BLaER1 treated with 17β-estradiol and CSF1 and Interleukin-3, amounts not matched to agents 10 nM and 100 nM (cell line): ENCODE measurements around the gene RABEPK.
A peak's percentile ranks its signal among the peaks of the same experiment; 100 is the strongest.
"Not testable (repeated sequence)": the region's sequence is repeated elsewhere in the genome, so short reads cannot be mapped to it uniquely, and the experiment has no call there.

Experiments used
- H3K27ac ChIP-seq, 11 experiments: shearing (Covaris generic); formaldehyde crosslinking; 2 replicates each; pipeline ENCODE4 v1.8.1; 2022
- H3K27me3 ChIP-seq, 11 experiments: shearing (Covaris generic); formaldehyde crosslinking; 2 replicates each; pipeline ENCODE4 v1.8.1; 2022
- H3K36me3 ChIP-seq, 11 experiments: shearing (Covaris generic); formaldehyde crosslinking; 2 replicates each; pipeline ENCODE4 v1.8.1; 2022
- H3K4me1 ChIP-seq, 10 experiments: shearing (Covaris generic); formaldehyde crosslinking; 2 replicates each; pipeline ENCODE4 v1.8.1; 2022
- H3K4me2 ChIP-seq, 11 experiments: shearing (Covaris generic); formaldehyde crosslinking; 2 replicates each; pipeline ENCODE4 v1.8.1; 2022
- H3K4me3 ChIP-seq, 10 experiments: shearing (Covaris generic); formaldehyde crosslinking; 2 replicates each; pipeline ENCODE4 v1.8.1; 2022
- H3K9ac ChIP-seq, 11 experiments: shearing (Covaris generic); formaldehyde crosslinking; 2 replicates each; pipeline ENCODE4 v1.8.1; 2022
- H3K9me3 ChIP-seq, 11 experiments: shearing (Covaris generic); formaldehyde crosslinking; replicated peaks in 1 of 11; 2 replicates each; pipeline ENCODE4 v1.8.1; 2022
- H4K20me1 ChIP-seq, 11 experiments: shearing (Covaris generic); formaldehyde crosslinking; 2 replicates each; pipeline ENCODE4 v1.8.1; 2022
- Cebpa-rat ChIP-seq, 11 experiments: shearing (Covaris generic); IDR thresholded peaks; 2 replicates each; pipeline ENCODE4 v1.8.1; 2022

The RABEPK gene

DNA sequence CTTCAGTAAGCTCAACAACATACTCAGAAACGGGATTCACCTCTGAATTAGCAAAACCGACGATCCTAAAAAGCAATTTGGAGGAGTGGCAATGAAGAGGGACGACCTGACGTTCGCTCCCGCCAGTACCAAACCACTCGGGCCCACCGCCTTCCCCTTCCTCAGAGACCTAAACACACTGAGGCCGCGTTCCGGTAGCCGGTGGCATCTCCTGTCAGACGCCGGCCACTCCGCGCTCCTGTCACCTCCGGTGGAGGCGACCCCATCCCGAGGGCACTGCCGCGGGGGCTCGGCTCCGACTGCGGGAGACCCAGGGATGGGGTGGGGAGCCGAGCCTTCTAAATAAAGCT is 11.4 kb upstream of the RABEPK start:
- Histone ChIP-seq H4K20me1 (peaks cover 40 to 55% (median 53%) of the 10 kb centered on the region in 11 experiments; a peak in 20 of 22 replicates), H3K9ac (peak overlapping the region; percentile 89 to 99 (median 96)), H3K4me2 (peak overlapping the region; percentile 74 to 95 (median 86)), H3K4me3 (peak overlapping the region; percentile 85 to 100 (median 91)), H3K27me3 (no peaks in the 10 kb centered on the region), H3K36me3 (peaks cover 12 to 39% (median 25%) of the 10 kb centered on the region in 11 experiments), H3K27ac (peak overlapping the region; percentile 84 to 98 (median 93)), H3K9me3 (peaks cover 0 to under 1% (median 0%) of the 10 kb centered on the region in 11 experiments; a peak in 2 of 22 replicates), H3K4me1 (peaks cover 28 to 40% (median 33%) of the 10 kb centered on the region in 10 experiments)
- TF ChIP-seq Cebpa-rat (IDR thresholded peaks at IDR 0.05) = no peak

GRCh38 chr9:125189361-125190289 is 10.7 kb upstream of the RABEPK start, which contains the start of gene PPP6C:
PPP6C (minus strand) TSS chr9:125189803; CDS start chr9:125189718, 85 bp downstream.
- Histone ChIP-seq H3K4me1 (peaks cover 34 to 46% (median 39%) of the 10 kb centered on the region in 10 experiments), H3K9ac (peak within 1 kb of the TSS; percentile 89 to 99 (median 96)), H3K4me3 (peak within 1 kb of the TSS; percentile 85 to 100 (median 91)), H3K27me3 (no peaks in the 10 kb centered on the region), H3K4me2 (peak within 1 kb of the TSS; percentile 86 to 97 (median 94)), H3K27ac (peak within 1 kb of the TSS; percentile 84 to 98 (median 93)), H3K9me3 (no peaks in the 10 kb centered on the region), H4K20me1 (peaks cover 34 to 49% (median 47%) of the 10 kb centered on the region in 11 experiments; a peak in 20 of 22 replicates), H3K36me3 (peaks cover 6 to 33% (median 19%) of the 10 kb centered on the region in 11 experiments; a peak in 20 of 22 replicates)
- no peak for TF ChIP-seq Cebpa-rat (IDR thresholded peaks at IDR 0.05)

GRCh38 chr9:125190361-125190801 is 10.0 kb upstream of the RABEPK start:
- no peak for TF ChIP-seq Cebpa-rat (IDR thresholded peaks at IDR 0.05)
- Histone ChIP-seq H3K27me3 (no peaks in the 10 kb centered on the region), H3K36me3 (peaks cover 4 to 27% (median 12%) of the 10 kb centered on the region in 11 experiments; a peak in 14 of 22 replicates), H4K20me1 (peaks cover 28 to 41% (median 39%) of the 10 kb centered on the region in 11 experiments; a peak in 20 of 22 replicates), H3K9ac (peak overlapping the region; percentile 89 to 99 (median 96)), H3K9me3 (no peaks in the 10 kb centered on the region), H3K4me1 (peaks cover 37 to 54% (median 44%) of the 10 kb centered on the region in 10 experiments), H3K27ac (peak overlapping the region; percentile 84 to 98 (median 93)), H3K4me3 (peak overlapping the region; percentile 85 to 100 (median 91)), H3K4me2 (peak overlapping the region; percentile 78 to 97 (median 94))

DNA sequence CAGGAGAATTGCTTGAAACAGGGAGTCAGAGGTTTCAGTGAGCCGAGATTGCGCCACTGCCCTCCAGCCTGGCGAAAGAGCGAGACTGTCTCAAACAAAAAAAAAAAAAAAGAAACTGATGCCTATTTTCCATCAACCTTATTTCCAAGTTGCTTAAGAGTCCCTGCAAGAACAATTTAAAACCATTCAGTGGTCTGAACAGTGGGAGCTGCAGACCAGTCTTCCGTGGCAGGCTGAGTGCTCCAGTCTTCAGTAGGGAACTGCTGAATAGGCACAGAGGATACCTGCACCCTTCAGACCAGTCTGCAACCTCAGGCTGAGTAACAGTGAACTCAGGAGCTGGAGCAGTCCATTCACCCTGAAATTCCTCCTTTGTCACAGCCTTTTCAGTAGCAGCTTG is 5.9 kb upstream of the RABEPK start:
- peak overlapping the region in 9 of 11 experiments; percentile 31 to 66 (median 51); a peak in 13 of 22 replicates for H3K4me2 ChIP-seq
- peak overlapping the region in 1 of 11 experiments; percentile 14; a peak in 1 of 22 replicates for H3K9ac ChIP-seq
- H3K27ac ChIP-seq = peak overlapping the region in 3 of 11 experiments; percentile 9 to 45 (median 35); a peak in 5 of 22 replicates
- not testable (repeated sequence) for H3K4me3 ChIP-seq, H3K9me3 ChIP-seq, H3K27me3 ChIP-seq, H3K36me3 ChIP-seq, H4K20me1 ChIP-seq
- peaks cover 20 to 56% (median 36%) of the 10 kb centered on the region in 10 experiments for H3K4me1 ChIP-seq

GRCh38 chr9:125195591-125195990 is 4.8 kb upstream of the RABEPK start:
- not testable (repeated sequence) for H3K4me3 ChIP-seq, H4K20me1 ChIP-seq, H3K36me3 ChIP-seq, H3K9ac ChIP-seq, H3K9me3 ChIP-seq, H3K27me3 ChIP-seq
- H3K4me1 ChIP-seq = peaks cover 17 to 53% (median 33%) of the 10 kb centered on the region in 10 experiments
- peak overlapping the region in 2 of 11 experiments; percentile 7 to 45; a peak in 4 of 22 replicates for H3K27ac ChIP-seq
- peak overlapping the region in 9 of 11 experiments; percentile 31 to 66 (median 51); a peak in 14 of 22 replicates for H3K4me2 ChIP-seq

DNA sequence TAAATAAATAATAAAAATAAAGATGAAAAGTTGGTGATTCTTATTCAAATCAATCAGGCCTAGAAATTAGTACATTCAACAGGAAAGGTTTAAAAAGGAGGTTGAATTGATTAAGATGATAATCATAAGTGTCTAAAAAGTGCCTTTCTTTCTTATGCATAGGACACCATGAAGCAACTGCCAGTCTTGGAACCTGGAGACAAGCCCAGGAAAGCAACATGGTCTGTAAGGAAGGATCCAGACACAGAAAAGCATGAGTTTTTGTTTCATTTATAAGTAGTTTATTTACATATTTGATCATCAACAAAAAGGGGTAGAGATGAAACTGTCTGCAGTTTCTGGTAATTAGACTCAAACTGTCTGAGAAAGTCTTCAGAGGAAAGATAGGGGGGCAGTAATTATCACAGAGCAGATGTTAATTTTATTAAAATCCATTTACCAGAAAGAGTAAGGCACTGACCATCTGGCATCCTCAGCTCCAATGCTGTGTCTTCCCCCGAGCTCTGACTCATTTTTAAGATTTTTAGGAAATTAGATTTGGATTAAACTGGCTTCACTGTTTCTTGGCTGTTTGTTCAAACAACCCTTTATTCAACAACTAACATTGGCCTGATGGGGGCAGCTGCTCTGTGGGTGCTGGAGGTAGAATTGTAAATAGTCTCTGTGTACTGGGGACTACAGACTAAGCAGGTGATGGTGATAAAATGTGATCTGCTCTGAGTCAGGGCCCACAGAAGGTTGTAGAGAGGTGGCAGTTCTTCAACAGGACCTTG is 2.7 kb downstream of the RABEPK start:
- Histone ChIP-seq H3K4me2 (peak overlapping the region in 1 of 11 experiments; percentile 17; a peak in 3 of 22 replicates), H3K27me3 (no peaks in the 10 kb centered on the region), H3K4me1 (peaks cover 3 to 43% (median 28%) of the 10 kb centered on the region in 10 experiments; a peak in 18 of 20 replicates), H3K9ac (peak overlapping the region in 3 of 11 experiments; percentile 5 to 42 (median 28); a peak in 2 of 22 replicates), H3K27ac (peak overlapping the region in 1 of 11 experiments; percentile 12; a peak in 3 of 22 replicates), H3K4me3 (no peak overlapping the region), H3K9me3 (no peaks in the 10 kb centered on the region), H3K36me3 (peaks cover 43 to 60% (median 56%) of the 10 kb centered on the region in 11 experiments), H4K20me1 (peaks cover 0 to 10% (median 0%) of the 10 kb centered on the region in 11 experiments; a peak in 2 of 22 replicates)
- TF ChIP-seq Cebpa-rat (IDR thresholded peaks at IDR 0.05) = no peak

DNA sequence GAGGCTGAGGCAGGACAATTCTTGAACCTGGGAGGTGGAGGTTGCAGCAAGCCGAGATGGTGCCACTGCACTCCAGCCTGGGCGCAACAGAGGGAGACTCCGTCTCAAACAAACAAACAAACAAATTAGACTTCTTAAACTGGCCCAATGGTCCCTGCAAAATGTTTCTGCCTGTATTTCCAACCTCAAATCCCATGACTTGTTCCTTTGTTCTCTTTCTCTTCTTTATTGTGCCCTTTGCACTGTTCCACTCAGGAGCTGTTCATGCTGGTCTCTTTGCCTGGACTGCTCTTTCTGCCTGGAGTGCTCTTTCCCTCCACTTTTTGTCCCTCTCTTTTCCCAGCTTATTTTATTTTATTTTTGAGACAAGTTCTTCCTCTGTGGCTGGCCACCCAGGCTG is 4.1 kb downstream of the RABEPK start:
- no peak overlapping the region for H3K9ac ChIP-seq
- no peak for TF ChIP-seq Cebpa-rat (IDR thresholded peaks at IDR 0.05)
- peaks cover 1 to 30% (median 19%) of the 10 kb centered on the region in 10 experiments; a peak in 18 of 20 replicates for H3K4me1 ChIP-seq
- peaks cover 0 to 10% (median 0%) of the 10 kb centered on the region in 11 experiments; a peak in 2 of 22 replicates for H4K20me1 ChIP-seq
- no peaks in the 10 kb centered on the region for H3K9me3 ChIP-seq
- peaks cover 57 to 75% (median 70%) of the 10 kb centered on the region in 11 experiments for H3K36me3 ChIP-seq
- H3K4me2 ChIP-seq = no peak overlapping the region
- H3K27me3 ChIP-seq = no peaks in the 10 kb centered on the region
- H3K27ac ChIP-seq = no peak overlapping the region
- no peak overlapping the region for H3K4me3 ChIP-seq

DNA sequence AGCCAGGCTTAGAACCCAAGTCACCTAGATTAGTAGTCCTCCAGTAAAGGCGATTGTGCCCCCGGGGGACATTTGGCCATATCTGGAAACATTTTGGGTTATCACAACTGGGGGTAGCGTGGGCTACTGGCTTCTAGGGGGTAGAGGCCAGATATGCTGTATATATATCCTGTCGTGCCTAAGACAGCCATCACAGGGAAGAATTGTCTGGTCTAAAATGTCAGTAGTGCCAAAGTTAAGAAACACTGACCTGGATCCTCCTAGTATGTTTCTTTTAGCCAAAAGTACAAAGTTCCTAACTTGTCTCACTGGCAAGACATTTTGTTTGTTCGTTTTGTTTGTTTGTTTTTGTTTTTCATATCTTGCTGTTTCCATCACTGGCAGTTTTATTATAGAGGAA is 13.8 kb downstream of the RABEPK start:
- H3K4me1 ChIP-seq = no peaks in the 10 kb centered on the region
- no peaks in the 10 kb centered on the region for H3K27me3 ChIP-seq
- no peak overlapping the region for H3K4me3 ChIP-seq
- no peaks in the 10 kb centered on the region for H3K9me3 ChIP-seq
- no peak for TF ChIP-seq Cebpa-rat (IDR thresholded peaks at IDR 0.05)
- peaks cover 0 to 14% (median 0%) of the 10 kb centered on the region in 11 experiments; a peak in 6 of 22 replicates for H4K20me1 ChIP-seq
- H3K36me3 ChIP-seq = peaks cover 62 to 100% (median 92%) of the 10 kb centered on the region in 11 experiments
- H3K4me2 ChIP-seq = no peak overlapping the region
- H3K27ac ChIP-seq = no peak overlapping the region
- no peak overlapping the region for H3K9ac ChIP-seq
